HG03060 (cell line): ENCODE results near the gene CYP27B1.
"Not testable (repeated sequence)": the region's sequence is repeated elsewhere in the genome, so short reads cannot be mapped to it uniquely, and the experiment has no call there.

Source experiments
- ATAC-seq: cut with Tn5 transposase; IDR thresholded peaks from one replicate; pipeline ENCODE4 v1.9.1; 2021; ENCODE audit warnings: low read depth, moderate number of reproducible peaks; ENCODE audit not compliant: unreplicated experiment

The CYP27B1 gene

GRCh38 chr12:57724936-57725740 is 41.7 kb downstream of the CYP27B1 start:
- ATAC-seq, result no peak

GRCh38 chr12:57724003-57724935 is 42.6 kb downstream of the CYP27B1 start:
- ATAC-seq, result no peak

GRCh38 chr12:57723630-57723962 is 43.3 kb downstream of the CYP27B1 start:
- ATAC-seq, result no peak

GRCh38 chr12:57722716-57723629 is 43.9 kb downstream of the CYP27B1 start:
- no peak for ATAC-seq

GRCh38 chr12:57721846-57722608 is 44.9 kb downstream of the CYP27B1 start:
- not testable (repeated sequence) for ATAC-seq

GRCh38 chr12:57720606-57721595 is 46.0 kb downstream of the CYP27B1 start:
- no peak for ATAC-seq

- ATAC-seq, result no peak
Measured at GRCh38 chr12:57719777-57720605, 46.9 kb downstream of the CYP27B1 start.

GRCh38 chr12:57718641-57719528 is 48.0 kb downstream of the CYP27B1 start:
- ATAC-seq, result no peak

GRCh38 chr12:57717846-57718640 is 48.8 kb downstream of the CYP27B1 start:
- ATAC-seq, result no peak

- ATAC-seq, result no peak
Measured at GRCh38 chr12:57717131-57717530, 49.7 kb downstream of the CYP27B1 start.

- no peak for ATAC-seq
Measured at GRCh38 chr12:57716305-57716704, 50.6 kb downstream of the CYP27B1 start.

GRCh38 chr12:57715786-57716185 is 51.1 kb downstream of the CYP27B1 start:
- no peak for ATAC-seq

GRCh38 chr12:57715036-57715748 is 51.7 kb downstream of the CYP27B1 start:
- ATAC-seq, result not testable (repeated sequence)

GRCh38 chr12:57713209-57713608 is 53.7 kb downstream of the CYP27B1 start:
- no peak for ATAC-seq

GRCh38 chr12:57712701-57713100 is 54.2 kb downstream of the CYP27B1 start:
- no peak for ATAC-seq
